ENCODE results near the gene PRLR.
"Not testable (repeated sequence)": the region's sequence is repeated elsewhere in the genome, so short reads cannot be mapped to it uniquely, and the experiment has no call there.

PRLR gene

DNA sequence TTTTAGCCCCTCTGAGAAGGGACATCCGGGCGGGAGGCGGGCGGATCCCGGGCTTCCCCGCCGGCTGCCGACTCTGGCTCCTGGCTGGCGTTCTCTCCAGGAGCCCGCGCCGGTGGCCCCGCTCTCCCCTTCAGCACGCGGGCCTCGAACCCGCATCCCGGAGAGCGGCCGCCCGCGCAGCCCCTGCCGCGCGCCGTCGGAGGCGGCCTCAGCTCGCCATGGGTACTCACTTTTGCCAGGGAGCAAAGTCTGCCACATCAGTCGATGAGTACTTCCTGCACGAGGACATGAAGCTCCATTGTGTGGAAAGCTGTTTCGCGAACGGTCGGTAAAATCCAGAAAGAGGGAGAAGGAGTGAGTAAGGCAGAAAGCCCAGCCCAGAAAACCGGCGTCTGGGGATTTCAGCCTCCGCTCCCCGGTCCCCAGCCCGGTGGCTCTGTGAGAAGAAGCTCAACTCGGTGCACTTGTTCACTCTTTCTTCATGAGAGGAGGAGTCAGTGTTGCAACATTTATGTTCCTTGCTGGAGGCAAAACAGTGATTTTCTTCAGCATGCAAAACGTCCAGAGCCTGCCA lies at the start of gene PRLR:
Gene PRLR, minus strand, starts transcription at position 450 of the 574 bp plus-strand sequence. CDS start 140,867 bp downstream, outside the sequence.
- no peak for DNase-seq (ENCODE audit: low spot score)

DNA sequence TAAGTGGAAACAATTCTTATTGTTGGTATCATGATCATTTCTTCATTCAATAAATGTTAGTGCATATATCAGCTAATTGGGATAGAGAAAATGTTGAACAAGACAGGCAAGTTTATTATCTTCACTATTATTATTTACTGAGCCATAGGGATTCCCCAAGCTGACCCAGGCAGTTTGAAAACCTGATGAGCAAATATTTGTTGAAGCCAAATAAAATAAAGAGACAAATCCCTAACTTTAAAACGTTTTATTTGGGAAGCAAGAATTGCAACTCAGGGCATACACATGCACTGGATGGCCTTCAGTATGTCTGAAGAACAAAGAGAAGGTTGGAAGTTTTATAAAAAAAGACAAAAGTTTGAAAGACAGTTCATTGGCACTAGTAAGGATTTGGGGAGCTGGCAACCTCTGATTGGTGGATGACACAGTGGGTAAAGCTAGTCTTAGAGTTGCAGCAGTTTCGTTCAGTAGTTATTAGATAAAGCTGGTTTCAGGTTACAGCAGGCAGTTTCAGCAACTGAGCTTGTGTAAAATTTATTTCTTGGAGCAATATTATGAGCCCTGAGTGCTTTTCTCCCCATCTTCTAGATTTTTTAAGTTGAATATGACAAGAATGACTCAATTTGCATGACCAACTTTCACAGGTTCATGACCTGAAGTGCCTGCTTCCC lies 44.7 kb upstream of the PRLR start:
- DNase-seq (ENCODE audit: low spot score) = no peak

DNA sequence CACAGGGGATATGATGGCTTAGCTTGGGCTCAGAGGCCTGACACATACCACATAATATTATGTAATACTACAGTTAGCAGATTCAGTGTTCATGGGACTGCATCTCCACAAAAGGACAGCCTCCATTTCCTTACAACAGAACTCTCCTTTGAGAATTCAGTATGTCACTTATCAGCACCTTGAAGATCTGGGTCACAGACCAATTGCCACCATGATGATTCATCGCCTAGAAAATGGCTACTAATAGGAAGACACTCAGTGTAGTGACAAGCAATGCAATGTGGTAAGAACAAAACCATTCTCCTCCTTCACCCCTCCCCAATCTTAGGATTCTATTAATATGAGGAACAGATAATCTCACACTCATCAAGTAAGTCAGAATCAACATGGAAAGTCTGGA lies 38.7 kb upstream of the PRLR start:
- DNase-seq (ENCODE audit: low spot score) = no peak

DNA sequence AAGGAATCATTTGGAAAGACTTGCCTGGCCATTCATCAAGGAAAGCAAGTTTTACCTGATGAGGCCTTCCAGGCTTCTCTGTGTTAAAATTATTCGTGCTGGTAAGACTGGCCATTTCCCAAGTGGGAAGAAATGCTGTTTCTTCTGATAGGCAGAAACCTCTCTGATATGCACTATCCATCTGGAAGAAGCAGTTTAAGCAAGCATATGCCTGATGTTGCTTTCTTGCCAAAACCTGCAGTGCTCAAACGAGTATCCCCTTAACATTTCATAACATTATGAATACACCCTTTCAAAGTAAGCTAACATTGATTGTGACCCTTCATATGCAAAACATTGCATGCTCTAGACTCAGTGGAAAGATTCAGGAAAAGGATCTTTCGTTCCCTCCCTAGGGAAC lies 36.0 kb upstream of the PRLR start:
- no peak for DNase-seq (ENCODE audit: low spot score)

DNA sequence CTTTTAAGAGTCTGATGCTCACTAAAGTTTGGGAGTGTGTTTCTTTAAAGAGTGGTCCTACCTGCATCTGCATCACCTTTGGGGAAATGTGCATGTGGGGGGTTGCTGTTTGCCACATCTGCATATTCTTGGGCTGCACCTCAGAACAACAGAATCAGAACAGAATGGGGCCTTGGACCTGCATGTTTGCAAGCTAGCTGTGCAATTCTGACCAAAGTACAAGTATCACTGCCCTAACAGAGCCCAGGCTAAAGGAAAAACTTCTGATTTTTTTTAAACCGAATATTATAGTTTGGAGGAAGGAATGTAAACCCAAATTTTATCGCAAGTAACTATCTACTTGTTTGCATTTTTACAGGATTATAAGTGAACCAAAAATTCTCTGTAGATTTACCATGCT lies 34.2 kb upstream of the PRLR start:
- no peak for DNase-seq (ENCODE audit: low spot score)

DNA sequence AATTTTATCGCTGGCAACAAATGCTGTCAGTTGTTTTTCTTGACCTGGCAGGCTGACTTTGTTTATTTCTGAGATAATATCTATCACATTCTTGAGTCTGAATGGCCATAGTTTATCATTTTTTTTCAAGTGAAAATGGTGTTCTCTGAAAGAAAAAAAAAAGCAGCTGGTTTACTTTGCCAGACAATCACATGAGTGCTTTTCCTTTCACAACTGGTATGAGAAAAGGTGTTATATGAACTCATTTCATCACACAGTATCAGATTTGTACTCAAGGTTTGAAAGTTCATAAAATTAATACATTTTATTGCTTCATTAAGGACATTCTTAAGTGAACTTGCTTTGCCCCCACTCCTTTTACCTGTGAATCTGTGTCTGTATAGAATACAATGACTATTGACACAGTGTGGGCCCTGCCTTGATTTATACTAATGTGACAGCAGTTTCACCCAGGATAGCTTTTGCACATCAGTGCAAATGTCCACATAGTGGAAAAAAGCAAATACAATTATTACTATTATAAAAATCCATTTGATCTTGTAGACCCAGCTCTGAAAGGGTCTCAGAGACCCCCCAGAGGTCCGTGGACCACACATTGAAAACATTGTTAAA lies 33.1 kb upstream of the PRLR start:
- DNase-seq (ENCODE audit: low spot score) = no peak

DNA sequence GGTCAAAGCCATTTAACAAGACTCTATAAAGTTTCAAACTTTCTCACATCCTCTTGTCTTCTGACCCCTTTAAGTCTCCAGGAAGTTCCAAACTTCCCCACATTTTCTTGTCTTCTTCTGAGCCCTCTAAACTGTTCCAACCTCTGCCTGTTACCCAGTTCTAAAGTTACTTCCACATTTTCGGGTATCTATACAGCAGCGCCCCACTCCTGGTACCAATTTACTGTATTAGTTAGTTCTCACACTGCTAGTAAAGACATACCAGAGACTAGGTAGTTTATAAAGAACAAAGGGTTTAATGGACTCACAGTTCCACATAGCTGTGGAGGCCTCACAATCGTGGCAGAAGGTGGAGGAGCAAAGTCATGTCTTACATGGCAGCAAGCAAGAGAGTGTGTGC lies 23.3 kb upstream of the PRLR start:
- no peak for DNase-seq (ENCODE audit: low spot score)

DNA sequence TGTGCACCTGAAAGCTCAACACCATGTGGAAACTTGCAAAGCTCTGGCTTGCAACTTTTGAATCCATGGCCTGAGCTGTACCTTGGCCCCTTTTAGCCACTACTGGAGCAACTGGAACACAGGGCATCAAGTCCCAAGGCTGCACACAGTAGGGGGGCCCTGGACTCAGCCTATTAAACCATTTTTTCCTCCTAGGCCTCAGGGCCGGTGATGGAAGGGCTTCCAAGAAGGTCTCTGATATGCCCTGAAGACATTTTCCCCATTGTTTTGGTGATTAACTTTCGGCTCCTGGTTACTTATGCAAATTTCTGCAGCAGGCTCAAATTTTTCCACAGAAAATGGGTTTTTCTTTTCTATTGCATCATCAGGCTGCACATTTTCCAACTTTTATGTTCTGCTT lies 22.7 kb upstream of the PRLR start:
- DNase-seq (ENCODE audit: low spot score) = no peak

DNA sequence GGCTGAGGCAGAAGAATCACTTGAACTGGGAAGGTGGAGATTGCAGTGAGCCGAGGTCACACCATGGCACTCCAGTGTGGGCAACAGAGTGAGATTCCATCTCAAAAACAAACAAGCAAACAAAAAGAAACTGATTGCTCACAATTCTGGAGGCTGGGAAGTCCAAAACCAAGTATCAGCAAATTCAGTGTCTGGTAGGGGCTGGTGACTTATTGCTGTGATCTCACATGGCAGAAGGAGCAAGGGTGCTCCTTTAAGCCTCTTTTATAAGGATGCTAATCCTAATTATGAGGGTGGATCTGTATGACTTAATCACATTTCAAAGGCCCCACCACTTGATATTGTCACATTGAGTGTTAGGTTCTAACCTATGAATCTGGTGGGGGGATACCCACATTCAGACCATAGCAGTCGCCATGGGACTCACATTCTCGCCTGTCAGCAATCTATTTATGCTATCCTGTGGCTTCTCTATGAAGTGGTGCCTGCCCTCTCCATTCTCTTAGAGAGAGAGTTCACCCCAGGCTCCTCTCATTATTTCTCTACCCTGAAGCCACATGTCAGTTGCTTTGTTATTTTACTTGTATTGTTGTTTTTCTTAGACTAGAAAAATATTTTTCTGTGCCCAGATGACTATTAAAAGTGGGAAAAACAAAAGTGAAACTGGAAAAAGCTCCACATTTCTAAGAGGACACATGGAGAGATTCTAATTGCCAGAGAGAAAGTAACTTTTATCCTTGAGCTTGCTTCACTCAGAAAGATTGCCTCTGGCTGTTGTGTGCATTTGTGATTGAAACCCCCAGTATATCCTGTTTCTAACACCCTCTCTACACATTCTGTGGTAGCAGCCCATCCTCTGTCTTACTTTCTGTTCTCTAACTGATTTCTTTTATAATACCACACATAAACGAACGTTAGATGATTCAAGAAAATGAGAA lies 18.8 kb upstream of the PRLR start:
- no peak for DNase-seq (ENCODE audit: low spot score)

DNA sequence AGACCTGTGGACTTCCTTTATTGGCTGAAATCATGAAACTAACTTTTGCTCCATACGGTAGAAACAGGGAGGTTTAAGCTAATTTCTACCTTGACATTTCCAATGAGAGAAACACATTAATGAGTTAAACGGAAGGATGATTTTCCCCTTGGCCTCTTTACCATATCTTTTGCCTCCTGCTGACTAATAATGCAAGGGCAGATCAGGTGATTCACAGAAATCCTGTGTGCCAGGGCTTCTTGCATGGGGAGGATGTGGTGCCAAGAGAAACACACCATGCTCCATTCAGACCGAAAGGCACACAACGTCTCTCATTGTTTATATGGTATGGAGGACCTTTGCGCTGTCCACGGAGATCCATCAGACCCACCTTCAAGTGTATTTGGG lies 17.4 kb upstream of the PRLR start:
- DNase-seq (ENCODE audit: low spot score) = peak; percentile 40

DNA sequence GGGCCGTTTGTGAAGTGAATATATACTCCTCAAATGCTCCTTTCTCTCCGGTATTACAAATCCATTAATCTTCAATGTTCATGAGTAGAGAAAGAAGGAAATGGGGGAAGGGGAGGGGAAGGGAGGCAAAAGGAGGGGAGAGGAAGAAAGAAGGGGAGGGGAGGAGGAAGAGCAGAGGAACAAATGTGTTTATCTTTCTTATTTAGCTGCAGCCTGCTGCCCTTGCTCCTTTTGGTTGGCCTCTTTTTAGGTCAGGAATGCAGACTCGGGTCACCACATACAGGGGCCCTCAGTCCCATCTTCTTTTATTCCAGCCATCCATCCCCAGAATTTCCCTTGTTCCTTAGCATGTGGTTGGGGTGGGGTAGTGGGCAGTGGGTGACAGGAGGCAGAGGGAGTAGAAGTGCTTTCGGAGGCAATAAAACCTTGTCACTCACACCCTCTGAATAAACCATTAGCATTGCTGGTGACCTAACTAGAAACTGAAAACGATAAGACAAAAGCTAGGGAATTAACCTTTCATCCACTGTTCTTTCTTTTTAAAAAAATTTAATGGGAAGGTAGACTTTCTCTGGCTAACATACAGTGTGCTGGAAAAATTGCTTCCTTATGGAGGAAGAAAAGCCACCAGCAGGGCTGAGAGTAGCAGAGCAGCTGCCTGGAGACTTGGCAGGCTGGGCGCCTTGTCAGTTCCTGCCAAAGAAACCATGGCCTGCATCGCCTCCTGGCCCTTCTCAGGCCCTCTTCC lies 16.8 kb upstream of the PRLR start:
- DNase-seq (ENCODE audit: low spot score) = no peak

DNA sequence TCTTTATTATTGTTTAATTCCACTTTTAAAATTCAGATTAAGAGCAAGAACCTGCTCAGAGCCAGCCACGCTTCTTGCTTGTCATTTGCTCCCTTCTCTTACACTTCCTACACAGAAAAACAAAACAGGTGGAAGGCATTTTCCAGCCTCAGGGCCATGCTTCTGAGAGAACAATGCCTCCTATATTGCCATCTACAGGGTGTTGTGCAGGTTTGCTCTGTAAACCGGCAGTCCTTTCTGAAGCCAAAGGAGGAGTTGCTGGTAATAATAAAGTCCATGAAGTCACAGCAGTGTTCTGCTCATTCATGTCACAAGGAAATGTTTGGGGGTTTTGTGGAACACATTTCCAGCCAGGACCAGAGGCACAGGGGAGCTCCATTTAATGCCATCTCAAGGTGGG lies 16.1 kb upstream of the PRLR start:
- no peak for DNase-seq (ENCODE audit: low spot score)

DNA sequence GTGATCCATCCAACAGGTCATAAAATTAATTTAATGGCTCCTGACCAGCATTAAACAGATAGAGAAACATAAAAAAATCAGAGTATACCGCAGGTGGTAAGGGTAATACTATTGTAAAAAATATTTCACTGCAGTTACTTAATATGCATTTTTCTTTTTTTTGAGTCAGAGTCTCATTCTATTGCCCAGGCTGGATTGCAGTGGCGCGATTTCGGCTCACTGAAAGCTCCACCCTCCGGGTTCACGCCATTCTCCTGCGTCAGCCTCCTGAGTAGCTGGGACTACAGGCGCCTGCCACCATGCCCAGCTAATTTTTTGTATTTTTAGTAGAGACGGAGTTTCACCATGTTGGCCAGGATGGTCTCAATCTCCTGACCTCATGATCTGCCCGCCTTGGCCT lies 15.1 kb upstream of the PRLR start:
- DNase-seq (ENCODE audit: low spot score) = not testable (repeated sequence)

DNA sequence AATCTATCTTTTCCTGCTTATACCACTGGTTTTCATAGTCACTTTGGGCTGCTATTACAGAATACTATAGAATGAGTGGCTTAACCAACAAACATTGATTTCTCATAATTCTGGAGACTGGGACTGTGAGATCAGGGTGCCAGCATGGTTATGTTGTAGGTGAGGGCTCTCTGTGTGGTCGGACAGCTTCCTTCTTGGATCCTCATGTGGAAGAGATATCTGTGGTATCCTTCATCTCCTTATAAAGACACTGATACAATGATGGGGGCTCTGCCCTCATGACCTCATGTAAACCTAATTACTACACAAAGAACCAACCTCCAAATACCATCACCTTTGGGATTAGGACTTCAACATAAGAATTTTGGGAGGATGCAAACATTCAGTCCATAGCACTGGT lies 13.9 kb upstream of the PRLR start:
- DNase-seq (ENCODE audit: low spot score) = no peak

DNA sequence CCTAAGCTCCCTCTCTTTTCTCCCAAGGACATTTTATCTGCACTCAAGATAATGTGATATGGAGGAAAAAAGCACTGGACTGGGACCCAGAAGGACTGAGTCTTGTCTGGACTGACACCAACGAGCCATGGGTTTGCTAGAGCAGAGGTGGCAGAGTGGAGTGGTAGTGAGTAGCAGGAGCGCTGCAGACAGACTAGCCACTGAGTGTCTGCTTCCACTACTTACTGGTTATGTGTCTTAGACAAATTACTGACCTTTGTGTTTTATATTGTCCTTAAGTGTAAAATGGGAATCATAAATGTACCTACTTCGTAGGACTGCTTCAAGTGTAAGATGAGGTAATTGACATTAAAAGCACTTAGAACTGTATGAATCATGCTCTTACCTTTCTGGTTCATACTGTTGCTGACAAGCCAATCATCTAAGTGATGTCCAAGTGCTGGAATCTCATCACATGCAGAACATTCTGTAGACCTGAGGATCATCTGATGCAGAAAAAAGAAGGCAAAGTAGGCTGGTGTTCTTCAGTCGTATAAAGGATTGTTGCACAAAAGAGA lies 12.5 kb upstream of the PRLR start:
- no peak for DNase-seq (ENCODE audit: low spot score)

DNA sequence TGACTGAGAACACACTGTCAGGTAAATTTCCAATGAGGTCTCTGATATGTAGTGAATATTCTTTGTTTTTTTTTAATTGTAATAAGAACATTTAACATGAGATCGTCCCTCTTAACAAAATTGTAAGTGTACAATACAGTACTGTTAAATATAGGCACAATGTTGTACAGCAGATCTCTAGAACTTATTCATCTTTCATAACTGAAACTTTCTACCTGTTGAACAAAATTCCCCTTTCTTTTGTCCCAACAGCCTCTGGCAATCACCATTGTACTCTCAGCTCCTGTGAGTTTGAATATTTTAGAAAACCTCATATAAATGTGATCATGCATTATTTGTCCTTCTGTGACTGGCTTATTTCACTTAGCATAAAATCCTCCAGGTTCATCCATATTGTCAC lies 10.6 kb upstream of the PRLR start:
- no peak for DNase-seq (ENCODE audit: low spot score)

DNA sequence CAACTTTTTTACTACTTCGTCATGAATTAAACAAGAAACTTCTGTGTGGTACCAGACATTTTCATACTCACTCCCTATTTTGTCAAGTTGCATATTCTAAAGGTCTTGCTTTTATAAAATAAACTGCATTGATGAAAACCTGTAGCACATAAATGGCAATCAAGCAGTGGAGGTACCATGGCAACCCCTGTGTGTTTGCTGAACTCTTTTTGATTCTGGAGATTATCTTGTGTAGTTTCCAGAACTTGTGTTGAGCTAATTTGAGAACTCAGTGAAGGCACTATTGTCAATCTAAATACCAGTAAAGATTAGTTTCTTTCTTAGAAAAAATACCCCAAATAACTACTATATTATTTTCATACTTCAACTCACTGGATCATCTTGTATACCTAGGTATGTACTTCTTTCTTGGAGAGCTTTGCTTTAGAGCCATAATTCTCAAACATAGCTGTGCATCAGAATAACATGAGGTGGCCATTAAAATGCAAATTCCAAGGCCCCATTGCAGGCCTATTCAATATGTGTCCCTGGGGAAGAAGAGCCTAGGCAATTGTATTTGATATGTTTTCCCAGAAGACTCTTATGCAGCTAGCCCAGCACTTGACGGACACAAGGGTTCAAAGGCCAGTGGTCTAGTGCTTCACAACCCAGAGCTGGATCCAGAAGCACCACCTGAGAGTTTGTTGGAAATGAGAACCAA lies 9.8 kb upstream of the PRLR start:
- DNase-seq (ENCODE audit: low spot score) = no peak

DNA sequence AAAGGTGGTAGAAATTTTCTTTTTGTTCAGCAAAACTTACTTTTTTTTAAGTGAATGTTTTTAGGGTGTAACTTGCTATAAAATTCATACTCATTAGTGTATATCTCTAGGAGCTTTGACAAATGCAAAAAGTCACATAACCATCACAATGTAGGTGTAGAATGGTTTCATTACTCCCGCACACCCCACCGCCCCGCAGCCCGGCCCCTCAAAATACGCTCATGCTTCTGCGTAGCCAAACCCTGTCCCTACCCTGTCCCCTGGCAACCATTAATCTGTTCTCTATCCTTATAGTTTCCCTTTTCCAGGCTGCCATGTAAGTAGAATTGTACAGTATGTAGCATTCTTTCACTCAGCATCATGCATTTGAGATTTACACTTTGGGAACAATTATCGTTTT lies 9.2 kb upstream of the PRLR start:
- DNase-seq (ENCODE audit: low spot score) = no peak

DNA sequence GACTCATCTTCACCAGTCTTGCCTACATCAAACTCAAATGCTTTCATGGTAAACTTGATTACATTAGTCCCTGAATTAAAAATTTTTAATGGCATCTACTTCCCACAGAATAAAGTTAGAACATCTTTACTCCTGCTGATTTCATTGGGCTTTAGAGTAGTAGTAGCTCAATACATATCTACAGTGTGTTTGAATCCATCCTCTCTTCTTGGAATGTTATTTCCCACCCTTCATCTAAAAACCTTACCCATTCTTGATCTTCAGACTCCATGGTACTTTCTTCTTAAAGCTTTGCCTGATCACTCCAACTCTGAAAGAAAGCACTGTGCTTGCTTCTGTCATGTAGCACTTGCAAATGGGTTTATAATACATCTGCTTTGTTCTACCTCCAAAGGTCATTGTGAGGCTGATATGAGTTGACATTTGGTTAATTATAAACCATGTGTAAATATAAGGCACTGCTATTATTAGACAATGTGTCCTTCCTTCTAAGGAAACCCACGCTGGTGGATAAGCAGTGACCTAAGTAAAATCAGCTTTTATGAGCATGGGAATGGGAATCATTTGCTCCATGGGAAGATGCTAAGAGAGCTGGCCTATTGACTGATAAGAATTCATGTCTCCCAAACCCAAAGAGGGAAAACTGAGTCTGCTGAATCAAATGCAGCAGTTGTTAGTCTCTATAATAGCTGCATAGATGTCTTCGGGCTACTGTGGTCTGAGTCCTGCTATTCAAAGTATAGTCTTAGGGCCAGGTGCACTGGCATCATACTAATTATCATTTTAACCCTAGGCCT lies 7.5 kb upstream of the PRLR start:
- DNase-seq (ENCODE audit: low spot score) = no peak

DNA sequence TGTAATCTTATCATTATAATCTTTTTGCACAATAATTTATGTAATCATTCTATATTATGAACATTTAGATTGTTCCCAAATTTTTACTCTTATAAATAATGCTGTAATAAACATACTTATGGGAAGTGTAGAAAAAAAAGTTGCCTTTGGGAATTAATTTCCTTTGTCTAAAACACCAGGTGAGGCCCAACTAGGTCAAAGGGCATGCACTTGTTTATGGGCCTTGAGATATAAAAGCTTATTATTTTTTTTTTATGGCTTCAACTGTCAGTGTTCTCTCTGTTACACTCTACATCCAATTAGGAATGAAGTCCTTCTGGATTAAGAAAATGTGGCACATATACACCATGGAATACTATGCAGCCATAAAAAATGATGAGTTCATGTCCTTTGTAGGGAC lies 6.5 kb upstream of the PRLR start:
- no peak for DNase-seq (ENCODE audit: low spot score)
